ENCODE results near the gene ALG12. TPM values are rescaled to one million over a fixed set of nuclear protein-coding genes. Genes with fewer than 3 reads are reported as not detected.

The ALG12 gene
- total and polyA plus RNA-seq, 2 of the 13 experiments (the other 11 are each of a cell fraction or from before 2014, with no cell fraction given): 7.8 to 15.8 TPM

GRCh38 chr22:49929994-49930575, 11.8 kb upstream of the ALG12 start (continued):
- TF ChIP-seq ZNF512B (CRISPR knock-in tag; IDR thresholded peaks at IDR 0.05; ENCODE audit: borderline replicate concordance): 0 out of 2 replicates have a peak, but pooled peaks have one; percentile 42

DNA sequence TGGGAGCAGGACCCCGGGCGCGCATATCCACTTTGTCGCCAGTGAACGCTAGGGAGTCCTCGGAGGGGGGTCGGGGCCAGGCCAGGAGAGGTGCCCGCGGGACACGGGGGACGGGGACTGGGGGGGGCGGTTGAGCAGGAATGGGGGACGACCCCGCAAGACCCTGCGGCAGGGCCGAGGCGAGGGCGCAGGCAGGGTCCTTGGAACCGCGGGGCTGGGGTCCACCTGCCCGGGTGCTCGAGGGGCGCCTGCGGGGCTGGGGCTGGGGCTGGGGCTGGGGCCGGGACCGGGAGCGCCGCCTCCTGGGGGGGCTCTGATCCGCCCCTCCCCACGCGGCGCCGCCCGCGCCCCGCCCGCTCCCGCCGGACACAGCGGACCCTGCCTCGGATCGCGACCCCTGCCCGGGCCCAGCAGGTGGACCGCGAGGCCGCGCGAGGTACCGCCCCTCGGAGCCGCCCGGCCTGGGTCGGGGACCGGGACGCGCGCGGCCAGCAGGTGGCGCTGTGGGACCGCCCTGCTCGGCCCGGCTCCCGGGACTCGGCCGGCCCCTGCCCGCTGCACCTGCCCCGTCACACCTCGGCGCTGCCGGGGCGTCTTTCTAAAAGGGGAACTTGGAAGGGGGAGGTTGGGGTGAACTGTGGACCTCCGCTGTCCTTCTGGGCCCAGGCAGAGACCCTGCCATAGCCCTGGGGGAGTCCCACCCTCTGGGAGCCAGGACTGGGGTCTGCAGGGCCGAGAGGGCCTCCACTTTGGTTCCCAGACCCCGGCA, 11.2 kb upstream of the ALG12 start:
- Histone ChIP-seq H3K36me3 (replicated peaks in 1 of 2; ENCODE audit: control insufficient read depth in 1 of 2, insufficient read depth in 2 of 2, low read length in 2 of 2) (no peaks in the 10 kb centered on the region), H3K9me3 (ENCODE audit: low read length) (no peaks in the 10 kb centered on the region), H3K27ac (ENCODE audit: extremely low read length, insufficient read depth, low read length) (no peak overlapping the region), H3K27me3 (ENCODE audit: control insufficient read depth in 1 of 2, insufficient read depth in 2 of 2, low read length in 2 of 2) (peaks cover 3 to 10% of the 10 kb centered on the region in 2 experiments; a peak in 4 of 5 replicates), H3K4me2 (ENCODE audit: low read depth, low read length) (peak overlapping the region; percentile 57), H3K79me2 (ENCODE audit: insufficient read depth, low read length) (no peaks in the 10 kb centered on the region), H4K20me1 (ENCODE audit: insufficient read depth, low read length) (no peaks in the 10 kb centered on the region), H2AFZ (ENCODE audit: low read length) (no peak overlapping the region), H3K4me1 (ENCODE audit: insufficient read depth, low read length) (peaks cover 43% of the 10 kb centered on the region), H3K4me3 (replicated peaks in 1 of 3; ENCODE audit: insufficient read depth in 1 of 3, low read depth in 2 of 3, low read length in 3 of 3) (peak overlapping the region in 1 of 3 experiments; percentile 46; a peak in 1 of 6 replicates), H3K9ac (ENCODE audit: insufficient read depth, low read depth, low read length) (no peak overlapping the region)
- intact Hi-C loops (cut with micrococcal nuclease; ENCODE audit: unreplicated experiment) (no loop called here), in situ Hi-C loops (cut with HindIII; ENCODE audit: extremely low pct_ligation_motif_present, low pct_unique_long_range_greater_than_20kb) (no loop called here)
- DNase-seq (ENCODE audit: low spot score): no peak
- POLR2A ChIA-PET: interaction anchor here (10.5 kb wide), 1 partner anchor 22 kb away, joined by 283 read pairs; no protein-coding TSS in a partner anchor
- BruUV-seq (replicated peaks): no TSS peak
- 67% methylated on average over 9 of the region's 75 CpGs for whole genome bisulfite sequencing (ENCODE audit: low lambda C conversion rate)
- no peak for FAIRE-seq
- CTCF ChIA-PET (ENCODE audit: low intra/inter-chr PET ratio, low total read pairs): interaction anchor here (0.6 to 3.2 kb wide), 5 partner anchors 50 to 102 kb away, joined by 3 to 63 read pairs (median 3); partner anchors contain the start of gene IL17REL
- peak; percentile 69 for ATAC-seq
- TF ChIP-seq ZC3H13 (CRISPR knock-in tag; IDR thresholded peaks at IDR 0.05) (no peak), ARID3A (IDR thresholded peaks at IDR 0.05; ENCODE audit: low read depth, low read length) (no peak), ZNF605 (CRISPR knock-in tag; IDR thresholded peaks at IDR 0.05) (no peak), XBP1 (CRISPR knock-in tag; IDR thresholded peaks at IDR 0.05) (no peak), XRCC5 (optimal IDR thresholded peaks at IDR 0.05; ENCODE audit: low read length) (peak; percentile 49), ZNF446 (CRISPR knock-in tag; IDR thresholded peaks at IDR 0.05) (0 out of 2 replicates have a peak, but pooled peaks have one; percentile 37), SAP130 (CRISPR knock-in tag; IDR thresholded peaks at IDR 0.05; ENCODE audit: low read depth) (peak; percentile 19; the same call in 1 of the 2 replicates)
- TF ChIP-seq, protein P1, sequence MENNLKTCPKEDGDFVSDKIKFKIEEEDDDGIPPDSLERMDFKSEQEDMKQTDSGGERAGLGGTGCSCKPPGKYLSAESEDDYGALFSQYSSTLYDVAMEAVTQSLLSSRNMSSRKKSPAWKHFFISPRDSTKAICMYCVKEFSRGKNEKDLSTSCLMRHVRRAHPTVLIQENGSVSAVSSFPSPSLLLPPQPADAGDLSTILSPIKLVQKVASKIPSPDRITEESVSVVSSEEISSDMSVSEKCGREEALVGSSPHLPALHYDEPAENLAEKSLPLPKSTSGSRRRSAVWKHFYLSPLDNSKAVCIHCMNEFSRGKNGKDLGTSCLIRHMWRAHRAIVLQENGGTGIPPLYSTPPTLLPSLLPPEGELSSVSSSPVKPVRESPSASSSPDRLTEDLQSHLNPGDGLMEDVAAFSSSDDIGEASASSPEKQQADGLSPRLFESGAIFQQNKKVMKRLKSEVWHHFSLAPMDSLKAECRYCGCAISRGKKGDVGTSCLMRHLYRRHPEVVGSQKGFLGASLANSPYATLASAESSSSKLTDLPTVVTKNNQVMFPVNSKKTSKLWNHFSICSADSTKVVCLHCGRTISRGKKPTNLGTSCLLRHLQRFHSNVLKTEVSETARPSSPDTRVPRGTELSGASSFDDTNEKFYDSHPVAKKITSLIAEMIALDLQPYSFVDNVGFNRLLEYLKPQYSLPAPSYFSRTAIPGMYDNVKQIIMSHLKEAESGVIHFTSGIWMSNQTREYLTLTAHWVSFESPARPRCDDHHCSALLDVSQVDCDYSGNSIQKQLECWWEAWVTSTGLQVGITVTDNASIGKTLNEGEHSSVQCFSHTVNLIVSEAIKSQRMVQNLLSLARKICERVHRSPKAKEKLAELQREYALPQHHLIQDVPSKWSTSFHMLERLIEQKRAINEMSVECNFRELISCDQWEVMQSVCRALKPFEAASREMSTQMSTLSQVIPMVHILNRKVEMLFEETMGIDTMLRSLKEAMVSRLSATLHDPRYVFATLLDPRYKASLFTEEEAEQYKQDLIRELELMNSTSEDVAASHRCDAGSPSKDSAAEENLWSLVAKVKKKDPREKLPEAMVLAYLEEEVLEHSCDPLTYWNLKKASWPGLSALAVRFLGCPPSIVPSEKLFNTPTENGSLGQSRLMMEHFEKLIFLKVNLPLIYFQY (CRISPR knock-in tag; IDR thresholded peaks at IDR 0.05; ENCODE audit: borderline replicate concordance): peak; percentile 71; the same call in 1 of the 2 replicates
- TF ChIP-seq, protein P2, sequence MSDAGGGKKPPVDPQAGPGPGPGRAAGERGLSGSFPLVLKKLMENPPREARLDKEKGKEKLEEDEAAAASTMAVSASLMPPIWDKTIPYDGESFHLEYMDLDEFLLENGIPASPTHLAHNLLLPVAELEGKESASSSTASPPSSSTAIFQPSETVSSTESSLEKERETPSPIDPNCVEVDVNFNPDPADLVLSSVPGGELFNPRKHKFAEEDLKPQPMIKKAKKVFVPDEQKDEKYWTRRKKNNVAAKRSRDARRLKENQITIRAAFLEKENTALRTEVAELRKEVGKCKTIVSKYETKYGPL (CRISPR knock-in tag; IDR thresholded peaks at IDR 0.05): no peak
